Ascending aorta (tissue), 2 donors: ENCODE data around the gene RFNG. TPM values are rescaled to one million over a fixed set of nuclear protein-coding genes. Genes with fewer than 3 reads are reported as not detected.

Source experiments
- DNase-seq, 2 donors: peaks; one replicate each; pipeline ENCODE4 v3.0.0-alpha.2; 2019; ENCODE audit warnings: low spot score in 2 of 2
- H3K27ac ChIP-seq, 2 donors: fragments of 200-600 bp; sonication (generic); one replicate each; pipeline ENCODE4 v1.5.1; 2016 to 2017; ENCODE audit warnings: mild to moderate bottlenecking in 1 of 2
- H3K27me3 ChIP-seq: fragments of 200-600 bp; sonication (generic); one replicate; pipeline ENCODE4 v1.5.1; 2017
- H3K36me3 ChIP-seq, 2 donors: fragments of 200-600 bp; sonication (generic); one replicate each; pipeline ENCODE4 v1.5.1; 2016
- H3K4me1 ChIP-seq, 2 donors: fragments of 200-600 bp; sonication (generic); one replicate each; pipeline ENCODE4 v1.5.1; 2016 to 2017; ENCODE audit warnings: mild to moderate bottlenecking in 1 of 2
- H3K4me3 ChIP-seq, 2 donors: fragments of 200-600 bp; sonication (generic); one replicate each; pipeline ENCODE4 v1.5.1; 2016 to 2017; ENCODE audit warnings: mild to moderate bottlenecking in 1 of 2
- H3K9me3 ChIP-seq, 2 donors: fragments of 200-600 bp; sonication (generic); one replicate each; pipeline ENCODE4 v1.5.1; 2016
- intact Hi-C: fragments of 100-400 bp; cut with DNase I; formaldehyde crosslinking; loops from one replicate; pipeline ENCODE4 v1.15.1; 2023
- total RNA-seq: library from RNA; depleted of rRNA; stranded (reverse); fragments of >200 nt; gene quantifications from one replicate; pipeline ENCODE4 v1.1.0, GENCODE V29; 2016
- TF ChIP-seq, protein P1 (sequence below), 3 experiments: fragments of 200-600 bp in 2 of 3; fragments of 450-650 bp in 1 of 3; sonication (generic) in 2 of 3; IDR thresholded peaks; one replicate each; pipeline ENCODE4 v1.5.1; 2016 to 2019; ENCODE audit warnings: antibody characterized with exemption in 3 of 3, mild to moderate bottlenecking in 1 of 3, moderate library complexity in 1 of 3

The RFNG gene
- total RNA-seq, 1 donor from 2014 or later, result 73.7 TPM

DNA sequence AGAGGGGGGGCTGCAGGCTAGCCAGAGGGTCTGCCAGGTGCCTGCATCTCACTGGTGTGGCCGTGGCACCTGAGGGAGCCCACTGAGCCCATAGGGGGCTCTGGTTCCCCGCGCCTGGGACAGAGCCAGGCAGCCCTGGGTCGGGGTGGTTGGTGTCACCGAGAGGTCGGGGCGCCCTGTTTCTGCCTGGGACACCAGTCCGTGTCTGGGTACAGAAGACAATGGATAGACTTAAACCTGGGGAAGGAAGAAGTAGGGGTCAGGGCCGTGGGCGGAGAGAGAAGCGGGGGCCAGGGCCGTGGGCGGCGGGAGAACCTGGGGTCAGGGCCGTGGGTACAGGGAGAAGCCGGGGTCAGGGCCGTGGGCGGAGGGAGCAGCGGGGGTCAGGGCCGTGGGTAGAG, 3.0 kb downstream of the RFNG start:
- Histone ChIP-seq H3K27ac (no peak overlapping the region), H3K36me3 (peaks cover 15 to 33% of the 10 kb centered on the region in 2 donors), H3K4me1 (peaks cover 18 to 19% of the 10 kb centered on the region in 2 donors), H3K4me3 (no peak overlapping the region), H3K27me3 (no peaks in the 10 kb centered on the region), H3K9me3 (no peaks in the 10 kb centered on the region)
- intact Hi-C loops, result no loop called here
- no peak for DNase-seq
- TF ChIP-seq, protein P1, sequence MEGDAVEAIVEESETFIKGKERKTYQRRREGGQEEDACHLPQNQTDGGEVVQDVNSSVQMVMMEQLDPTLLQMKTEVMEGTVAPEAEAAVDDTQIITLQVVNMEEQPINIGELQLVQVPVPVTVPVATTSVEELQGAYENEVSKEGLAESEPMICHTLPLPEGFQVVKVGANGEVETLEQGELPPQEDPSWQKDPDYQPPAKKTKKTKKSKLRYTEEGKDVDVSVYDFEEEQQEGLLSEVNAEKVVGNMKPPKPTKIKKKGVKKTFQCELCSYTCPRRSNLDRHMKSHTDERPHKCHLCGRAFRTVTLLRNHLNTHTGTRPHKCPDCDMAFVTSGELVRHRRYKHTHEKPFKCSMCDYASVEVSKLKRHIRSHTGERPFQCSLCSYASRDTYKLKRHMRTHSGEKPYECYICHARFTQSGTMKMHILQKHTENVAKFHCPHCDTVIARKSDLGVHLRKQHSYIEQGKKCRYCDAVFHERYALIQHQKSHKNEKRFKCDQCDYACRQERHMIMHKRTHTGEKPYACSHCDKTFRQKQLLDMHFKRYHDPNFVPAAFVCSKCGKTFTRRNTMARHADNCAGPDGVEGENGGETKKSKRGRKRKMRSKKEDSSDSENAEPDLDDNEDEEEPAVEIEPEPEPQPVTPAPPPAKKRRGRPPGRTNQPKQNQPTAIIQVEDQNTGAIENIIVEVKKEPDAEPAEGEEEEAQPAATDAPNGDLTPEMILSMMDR (IDR thresholded peaks at IDR 0.05), result no peak

DNA sequence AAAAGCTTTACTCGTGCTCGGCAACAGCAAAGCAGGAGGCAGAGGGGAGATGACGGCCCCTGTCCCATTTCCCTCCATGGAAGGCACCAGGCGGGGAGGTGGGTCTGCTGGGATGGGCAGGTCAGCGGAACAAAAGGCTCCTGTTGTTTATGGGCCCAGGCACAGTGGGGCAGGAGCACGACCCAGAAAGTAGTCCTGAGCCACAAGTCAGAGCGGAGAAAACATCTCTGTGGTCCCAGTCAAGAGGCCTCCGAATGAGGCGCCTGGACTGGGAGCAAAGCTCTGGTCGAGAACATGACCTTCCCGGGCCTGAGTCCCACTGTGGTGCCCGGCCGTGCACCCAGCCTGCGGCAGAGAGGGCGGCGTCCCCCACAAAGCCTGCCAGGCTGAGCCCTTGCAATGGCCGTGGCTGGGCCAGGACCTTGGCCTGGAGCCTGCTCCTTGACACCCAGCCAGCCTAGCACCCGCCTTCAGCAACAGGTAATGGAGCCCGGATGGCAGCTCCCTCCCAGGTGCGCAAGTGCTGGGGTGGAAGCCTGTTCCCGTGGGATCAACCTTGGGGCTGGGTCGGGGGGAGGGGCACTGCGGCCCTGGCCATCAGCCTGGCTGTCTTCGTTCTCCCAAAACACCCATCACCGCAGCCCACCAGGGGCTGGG, 3.6 kb downstream of the RFNG start:
- intact Hi-C loops, result no loop called here
- Histone ChIP-seq H3K9me3 (no peaks in the 10 kb centered on the region), H3K27ac (no peak overlapping the region)

DNA sequence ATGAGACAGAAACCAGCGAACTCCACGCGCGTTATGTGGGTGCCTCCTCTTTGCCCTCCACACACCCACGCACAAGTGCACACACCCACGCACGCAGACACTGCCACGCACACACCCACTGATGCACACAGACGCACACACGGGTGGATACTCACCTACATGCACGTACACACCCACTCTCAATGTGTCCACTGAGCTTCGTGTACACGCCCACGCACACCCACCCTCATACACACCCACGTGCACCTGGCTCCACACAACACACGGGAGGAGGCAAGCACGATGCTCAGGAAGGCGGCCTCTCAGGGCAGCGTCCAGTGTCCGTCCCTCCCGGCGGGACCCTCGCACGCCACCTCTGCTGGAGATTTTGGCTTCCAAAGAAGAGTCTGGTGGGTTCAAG, 4.2 kb downstream of the RFNG start:
- Histone ChIP-seq H3K4me3 (no peak overlapping the region), H3K27ac (no peak overlapping the region)
- intact Hi-C loops, result no loop called here

More for the DNA sequence above, 3.6 kb downstream of the RFNG start:
- no peaks in the 10 kb centered on the region for H3K27me3 ChIP-seq
- no peak for DNase-seq
- peaks cover 15 to 33% of the 10 kb centered on the region in 2 donors for H3K36me3 ChIP-seq
- peaks cover 17 to 18% of the 10 kb centered on the region in 2 donors for H3K4me1 ChIP-seq
- TF ChIP-seq, protein P1 (IDR thresholded peaks at IDR 0.05), result no peak
- H3K4me3 ChIP-seq, result no peak overlapping the region

DNA sequence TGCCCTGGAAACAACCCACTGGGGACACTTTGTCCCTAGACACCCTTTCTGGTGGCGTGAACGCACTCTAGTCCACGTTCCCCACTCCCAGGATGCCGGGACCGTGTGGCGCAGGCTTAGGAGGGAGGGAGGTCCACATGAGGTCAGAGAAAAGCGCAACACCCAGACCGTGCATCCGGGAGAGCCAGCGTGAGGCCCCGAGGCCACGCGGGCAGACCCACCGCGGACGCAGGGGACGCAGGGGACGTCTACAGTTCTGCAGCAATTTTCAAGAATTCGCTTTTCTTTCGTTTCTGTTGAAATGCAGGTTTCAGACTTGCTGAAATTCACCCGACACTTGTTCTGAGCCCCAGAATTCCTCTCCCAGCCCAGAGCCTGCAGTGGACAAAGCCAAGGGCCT, 4.7 kb downstream of the RFNG start:
- intact Hi-C loops, result no loop called here
- Histone ChIP-seq H3K4me3 (no peak overlapping the region), H3K36me3 (peaks cover 15 to 33% of the 10 kb centered on the region in 2 donors), H3K27me3 (no peaks in the 10 kb centered on the region), H3K9me3 (no peaks in the 10 kb centered on the region), H3K4me1 (peaks cover 9 to 10% of the 10 kb centered on the region in 2 donors), H3K27ac (no peak overlapping the region)
- TF ChIP-seq, protein P1 (IDR thresholded peaks at IDR 0.05), result no peak
- no peak for DNase-seq

More for the DNA sequence above, 4.2 kb downstream of the RFNG start:
- peaks cover 15 to 33% of the 10 kb centered on the region in 2 donors for H3K36me3 ChIP-seq
- no peak for DNase-seq
- H3K9me3 ChIP-seq, result no peaks in the 10 kb centered on the region
- H3K4me1 ChIP-seq, result peaks cover 11 to 12% of the 10 kb centered on the region in 2 donors
- no peaks in the 10 kb centered on the region for H3K27me3 ChIP-seq
- TF ChIP-seq, protein P1 (IDR thresholded peaks at IDR 0.05), result no peak

DNA sequence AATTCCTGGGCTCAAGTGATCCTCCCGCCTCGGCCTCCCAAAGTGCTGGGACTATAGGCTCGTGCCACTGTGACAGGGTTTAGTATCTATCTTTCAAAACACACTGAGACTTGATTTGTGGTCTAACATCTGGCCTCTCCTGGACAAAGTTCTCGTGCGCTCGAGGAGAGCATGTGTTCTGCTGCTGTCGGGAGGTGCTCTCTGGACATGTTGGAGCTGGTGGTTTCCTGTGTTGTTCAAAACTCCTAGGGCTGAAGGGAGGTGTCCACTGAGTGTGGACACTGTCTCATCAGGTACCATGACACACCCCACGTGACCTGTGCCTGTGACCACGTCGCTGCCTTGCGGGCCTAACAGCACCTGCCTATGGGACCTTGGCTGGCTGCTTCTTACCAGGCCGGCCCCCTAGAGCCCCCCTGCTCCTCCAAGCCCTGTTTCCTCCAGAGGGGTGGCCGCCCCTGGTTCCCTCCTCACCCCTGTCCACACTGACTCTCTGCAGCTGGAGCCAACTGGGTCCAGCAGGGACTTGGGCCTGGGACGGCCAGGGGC, 5.6 kb downstream of the RFNG start:
- TF ChIP-seq, protein P1 (IDR thresholded peaks at IDR 0.05), result no peak
- Histone ChIP-seq H3K4me1 (peaks cover 9% of the 10 kb centered on the region in 2 donors), H3K27me3 (no peaks in the 10 kb centered on the region), H3K27ac (no peak overlapping the region), H3K36me3 (peaks cover 15 to 33% of the 10 kb centered on the region in 2 donors), H3K9me3 (no peaks in the 10 kb centered on the region), H3K4me3 (no peak overlapping the region)
- no peak for DNase-seq
- intact Hi-C loops, result no loop called here
